ENCODE results near the gene MRPL32. TPM values are rescaled to one million over a fixed set of nuclear protein-coding genes. Genes with fewer than 3 reads are reported as not detected.

The MRPL32 gene
- total RNA-seq, 2 donors from 2014 or later, result 15.5 to 25.7 TPM

DNA sequence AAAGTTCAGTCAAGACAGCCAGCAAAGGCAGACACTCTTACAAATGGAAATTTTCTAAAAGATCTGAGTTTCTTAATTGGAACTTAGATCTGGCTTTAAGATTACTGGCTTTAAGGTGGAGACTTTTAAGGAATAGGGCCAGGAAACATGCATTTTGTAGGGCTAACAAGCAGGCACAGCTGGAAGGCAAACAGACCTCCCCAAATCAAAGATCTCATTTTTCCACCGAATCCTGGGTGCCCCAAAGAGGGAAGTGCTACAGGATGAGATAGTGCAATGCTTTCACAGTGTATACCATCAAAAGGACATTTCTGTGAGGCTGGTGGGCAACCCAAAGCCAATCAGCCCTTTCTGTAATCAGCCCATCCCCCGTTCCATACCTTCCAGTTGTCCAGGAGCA lies 27.4 kb downstream of the MRPL32 start:
- Histone ChIP-seq H3K27me3 (no peaks in the 10 kb centered on the region), H3K36me3 (replicated peaks in 1 of 2; ENCODE audit: insufficient read depth in 1 of 2, low read depth in 2 of 2) (no peaks in the 10 kb centered on the region), H3K27ac (no peak overlapping the region), H3K9me3 (no peaks in the 10 kb centered on the region), H3K4me1 (no peaks in the 10 kb centered on the region), H3K4me3 (no peak overlapping the region)
- no peak for DNase-seq
- intact Hi-C loops (cut with DNase I), result no loop called here
- ATAC-seq, result no peak
- TF ChIP-seq POLR2A (IDR thresholded peaks at IDR 0.05), result no peak
- TF ChIP-seq, protein P1, sequence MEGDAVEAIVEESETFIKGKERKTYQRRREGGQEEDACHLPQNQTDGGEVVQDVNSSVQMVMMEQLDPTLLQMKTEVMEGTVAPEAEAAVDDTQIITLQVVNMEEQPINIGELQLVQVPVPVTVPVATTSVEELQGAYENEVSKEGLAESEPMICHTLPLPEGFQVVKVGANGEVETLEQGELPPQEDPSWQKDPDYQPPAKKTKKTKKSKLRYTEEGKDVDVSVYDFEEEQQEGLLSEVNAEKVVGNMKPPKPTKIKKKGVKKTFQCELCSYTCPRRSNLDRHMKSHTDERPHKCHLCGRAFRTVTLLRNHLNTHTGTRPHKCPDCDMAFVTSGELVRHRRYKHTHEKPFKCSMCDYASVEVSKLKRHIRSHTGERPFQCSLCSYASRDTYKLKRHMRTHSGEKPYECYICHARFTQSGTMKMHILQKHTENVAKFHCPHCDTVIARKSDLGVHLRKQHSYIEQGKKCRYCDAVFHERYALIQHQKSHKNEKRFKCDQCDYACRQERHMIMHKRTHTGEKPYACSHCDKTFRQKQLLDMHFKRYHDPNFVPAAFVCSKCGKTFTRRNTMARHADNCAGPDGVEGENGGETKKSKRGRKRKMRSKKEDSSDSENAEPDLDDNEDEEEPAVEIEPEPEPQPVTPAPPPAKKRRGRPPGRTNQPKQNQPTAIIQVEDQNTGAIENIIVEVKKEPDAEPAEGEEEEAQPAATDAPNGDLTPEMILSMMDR (IDR thresholded peaks at IDR 0.05), result no peak
- WGBS, 2 donors, result 55 to 79% methylated on average over 2 of the region's 2 CpGs

DNA sequence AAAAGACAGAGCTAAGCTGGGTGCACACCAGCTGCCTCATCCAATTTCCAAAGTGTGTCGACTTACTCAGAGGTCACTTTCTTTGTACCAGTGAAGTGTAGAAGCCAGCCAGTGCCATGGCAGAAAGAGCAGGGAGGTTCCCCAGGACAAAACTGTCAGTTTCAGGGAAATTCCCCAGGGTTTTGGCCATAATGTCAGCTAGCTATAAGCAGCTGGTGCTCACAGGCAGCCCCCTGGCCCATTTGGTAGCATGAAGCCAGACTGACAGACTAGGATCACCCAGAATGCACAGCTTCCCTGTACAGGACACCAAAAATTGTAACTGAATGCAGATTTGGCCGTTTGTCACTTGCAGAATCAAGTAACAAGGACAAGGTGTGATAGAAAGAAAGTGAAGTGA lies 28.6 kb downstream of the MRPL32 start:
- ATAC-seq, result no peak
- no peak for DNase-seq
- intact Hi-C loops (cut with DNase I), result no loop called here
- Histone ChIP-seq H3K4me3 (no peak overlapping the region), H3K9me3 (no peaks in the 10 kb centered on the region), H3K36me3 (replicated peaks in 1 of 2; ENCODE audit: insufficient read depth in 1 of 2, low read depth in 2 of 2) (no peaks in the 10 kb centered on the region), H3K27ac (no peak overlapping the region), H3K4me1 (no peaks in the 10 kb centered on the region), H3K27me3 (no peaks in the 10 kb centered on the region)
- TF ChIP-seq, protein P1 (IDR thresholded peaks at IDR 0.05), result no peak
- no peak for TF ChIP-seq POLR2A (IDR thresholded peaks at IDR 0.05)
- 45 to 46% methylated on average over 2 of the region's 2 CpGs for WGBS, 2 donors

DNA sequence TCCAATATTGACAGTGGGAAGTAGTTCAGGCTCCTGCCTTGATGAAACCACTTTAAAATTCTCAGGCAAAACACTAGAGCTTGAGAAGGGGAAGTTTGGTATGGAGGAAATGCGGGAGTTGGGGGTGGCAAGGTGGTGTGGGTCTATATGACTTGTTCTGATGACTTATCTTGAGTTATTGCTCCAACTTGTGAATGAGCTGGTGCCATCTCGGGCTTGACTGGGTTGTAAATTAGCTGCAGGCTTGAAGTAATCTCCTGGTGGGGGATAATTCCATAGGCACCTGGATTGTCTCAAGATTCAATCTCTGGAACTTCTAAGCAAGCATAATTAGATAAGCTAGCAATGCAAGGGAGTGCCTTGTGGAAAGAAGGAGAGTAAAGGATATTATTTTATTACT lies 29.0 kb downstream of the MRPL32 start:
- intact Hi-C loops (cut with DNase I), result no loop called here
- Histone ChIP-seq H3K9me3 (no peaks in the 10 kb centered on the region), H3K4me3 (no peak overlapping the region), H3K27ac (no peak overlapping the region), H3K36me3 (replicated peaks in 1 of 2; ENCODE audit: insufficient read depth in 1 of 2, low read depth in 2 of 2) (no peaks in the 10 kb centered on the region), H3K27me3 (no peaks in the 10 kb centered on the region), H3K4me1 (no peaks in the 10 kb centered on the region)
- TF ChIP-seq, protein P1 (IDR thresholded peaks at IDR 0.05), result no peak
- TF ChIP-seq POLR2A (IDR thresholded peaks at IDR 0.05), result no peak
- ATAC-seq (no peak), DNase-seq (no peak)
- WGBS, 2 donors, result 44 to 48% methylated on average over 2 of the region's 2 CpGs

GRCh38 chr7:42964293-42964692 lies 32.1 kb downstream of the MRPL32 start:
- no peaks in the 10 kb centered on the region for H3K27me3 ChIP-seq
- TF ChIP-seq, protein P1 (IDR thresholded peaks at IDR 0.05), result no peak
- no peak for TF ChIP-seq POLR2A (IDR thresholded peaks at IDR 0.05)
- ATAC-seq (no peak), DNase-seq (no peak)
- intact Hi-C loops (cut with DNase I), result no loop called here
- H3K36me3 ChIP-seq (replicated peaks in 1 of 2; ENCODE audit: insufficient read depth in 1 of 2, low read depth in 2 of 2), result no peaks in the 10 kb centered on the region
- H3K4me3 ChIP-seq, result no peak overlapping the region
- H3K4me1 ChIP-seq, result no peaks in the 10 kb centered on the region
- no peaks in the 10 kb centered on the region for H3K9me3 ChIP-seq
- H3K27ac ChIP-seq, result no peak overlapping the region
- whole genome bisulfite sequencing, 2 donors, result 26 to 34% methylated on average over 2 of the region's 2 CpGs

All from body of pancreas (tissue), 4 donors.